SKM-1 (cell line): ENCODE results near the gene ATP8B3.

Experiments
- DNase-seq: peaks from one replicate; lab custom pipeline; 2025; ENCODE audit not compliant: unreplicated experiment; lab: John Stamatoyannopoulos, UW

ATP8B3 gene

DNA sequence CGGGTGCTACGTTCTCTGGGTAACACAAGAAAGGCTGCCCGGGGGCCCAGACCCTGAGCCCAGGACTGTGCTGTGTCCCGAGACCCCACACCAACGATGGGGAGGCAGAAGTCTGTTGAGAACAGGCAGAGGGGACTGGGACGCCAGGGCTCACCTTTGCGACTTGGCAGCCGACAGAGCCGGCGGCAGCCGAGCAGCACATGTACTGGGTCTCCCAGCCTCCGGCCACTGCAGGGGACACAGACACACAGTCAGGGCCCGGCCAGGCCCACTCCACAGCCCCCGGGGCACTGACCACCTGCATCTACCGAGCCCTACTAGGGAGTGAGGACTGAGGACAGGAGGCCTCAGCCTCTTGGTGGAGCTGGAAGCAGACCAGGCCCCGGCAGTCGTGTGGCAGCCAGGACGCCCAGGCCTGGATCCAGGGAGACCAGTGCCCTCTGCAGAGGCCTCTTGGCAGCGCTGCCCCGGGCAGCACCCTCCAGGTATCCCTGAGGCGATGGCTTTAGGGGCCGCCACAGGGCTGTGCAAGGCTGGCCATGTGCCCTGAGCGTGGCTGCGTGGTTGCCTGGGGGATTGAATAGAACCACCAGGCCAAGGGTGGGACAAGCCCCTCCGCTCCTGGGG lies 5.6 kb upstream of the ATP8B3 start:
- DNase-seq, result no peak

DNA sequence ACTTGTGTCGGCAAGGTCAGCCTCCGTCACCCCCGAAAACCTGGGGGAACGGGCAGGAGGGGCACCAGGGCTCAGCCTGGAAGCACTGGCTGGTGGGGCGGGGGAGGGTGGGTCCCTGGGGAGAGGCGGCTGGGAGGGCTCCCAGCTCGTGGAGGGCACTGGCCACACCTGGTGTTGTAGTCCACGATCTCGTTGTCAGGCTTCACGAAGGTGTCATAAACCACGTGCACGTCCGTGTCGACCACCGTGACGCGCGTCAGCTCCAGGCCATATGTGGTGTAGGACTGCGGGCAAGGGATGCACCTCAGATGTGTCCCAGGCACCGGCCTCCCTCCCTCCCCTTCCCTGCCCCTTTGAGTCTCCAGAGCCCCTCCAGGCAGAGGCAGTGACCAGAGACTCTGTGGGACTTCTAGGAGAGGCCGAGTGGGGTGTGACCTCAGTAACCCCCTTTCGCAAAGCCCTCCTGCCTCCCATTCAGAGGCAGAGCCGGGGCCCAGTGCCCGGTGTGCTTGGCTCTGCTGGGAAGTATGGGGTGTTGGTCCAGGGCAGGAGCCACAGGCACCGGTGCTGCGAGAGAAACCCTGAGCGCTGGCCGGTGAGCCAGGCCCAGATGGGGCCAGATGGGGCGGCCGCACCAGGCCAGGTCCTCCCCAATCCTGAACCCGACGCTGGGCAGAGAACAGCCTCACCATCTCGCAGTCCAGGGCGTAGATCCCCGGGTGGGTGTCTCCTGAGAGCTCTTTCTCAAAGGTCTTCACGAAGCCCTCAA lies 4.6 kb upstream of the ATP8B3 start:
- no peak for DNase-seq

DNA sequence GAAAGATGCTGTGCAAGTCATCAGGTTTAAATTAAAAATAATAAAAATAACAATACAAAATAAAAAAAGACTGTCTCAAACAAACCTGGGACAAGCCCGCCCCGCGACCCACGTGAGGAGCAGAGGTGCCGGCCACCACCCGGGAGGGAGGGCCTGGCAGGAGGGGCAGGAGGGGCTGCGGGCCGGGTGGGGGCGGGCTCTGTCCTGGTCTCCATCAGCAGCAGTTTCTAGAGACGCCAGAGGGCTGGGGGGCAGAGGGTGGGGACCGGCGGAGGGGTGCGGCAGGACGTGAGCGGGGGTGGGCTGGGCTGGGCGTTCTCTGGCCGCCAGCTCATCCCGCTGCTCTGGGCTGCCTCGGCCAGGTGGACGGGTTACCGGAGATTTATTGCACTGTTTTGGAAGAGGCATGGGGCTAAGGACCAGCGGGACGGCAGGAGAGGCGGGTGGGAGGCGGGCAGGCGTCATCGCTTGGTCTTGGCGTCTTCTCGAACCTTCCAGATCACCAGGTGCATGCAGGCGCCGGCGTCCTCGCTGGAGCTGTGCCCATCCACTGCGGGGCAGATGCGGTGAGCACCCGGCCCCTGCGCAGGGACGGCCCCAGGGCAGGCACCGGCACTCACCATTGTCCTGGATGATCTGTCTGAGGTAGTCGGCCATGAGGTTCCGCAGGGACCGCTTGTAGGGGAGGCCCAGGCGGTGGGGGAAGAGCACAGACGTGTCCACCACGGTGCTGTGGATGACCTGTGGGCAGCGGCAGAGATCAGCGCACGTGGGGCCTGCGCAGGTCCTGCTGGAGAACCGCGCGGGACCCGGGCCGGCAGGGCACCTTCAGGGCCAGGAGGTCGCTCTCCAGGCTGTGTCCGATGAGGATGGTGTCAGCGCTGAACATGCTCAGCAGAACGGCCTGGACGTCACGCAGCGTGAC lies 3.8 kb upstream of the ATP8B3 start:
- no peak for DNase-seq

DNA sequence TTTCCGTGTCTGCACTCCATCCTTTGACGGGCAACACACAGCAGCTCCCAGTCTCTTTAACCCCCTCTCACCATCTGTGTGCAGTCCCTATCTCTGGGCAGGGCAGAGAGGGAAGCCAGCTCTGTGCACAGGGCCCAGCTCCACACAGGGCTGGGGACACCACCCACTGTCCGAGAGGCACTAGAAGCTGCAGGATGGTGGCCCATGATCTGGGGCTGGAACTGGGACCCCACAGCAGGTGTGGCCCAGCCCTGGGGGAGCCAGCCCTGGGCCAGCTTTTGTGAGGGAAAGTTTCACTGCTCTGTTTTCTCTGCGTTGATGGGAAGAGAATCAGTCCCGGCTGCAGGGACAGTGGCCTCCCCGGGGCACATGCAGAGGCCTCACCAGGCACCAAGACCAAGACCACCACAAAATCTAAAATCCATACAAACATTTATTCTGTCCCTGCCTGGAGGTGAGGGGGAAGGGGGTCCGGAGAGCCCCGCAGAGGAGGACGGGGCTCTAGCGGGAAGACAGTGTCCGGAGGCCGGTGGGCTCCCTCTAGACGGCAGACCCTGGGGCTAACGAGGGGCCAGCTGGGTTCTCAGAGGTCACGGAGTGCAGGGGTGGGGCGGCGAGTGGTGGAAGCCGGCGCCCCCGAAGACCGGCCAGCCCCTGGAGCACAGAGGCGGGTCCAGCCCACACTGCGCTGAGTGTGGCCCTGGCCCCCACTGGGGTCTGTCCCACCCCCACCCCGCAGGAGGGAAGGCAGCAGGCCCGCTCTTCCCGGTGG lies 2.9 kb upstream of the ATP8B3 start:
- no peak for DNase-seq

DNA sequence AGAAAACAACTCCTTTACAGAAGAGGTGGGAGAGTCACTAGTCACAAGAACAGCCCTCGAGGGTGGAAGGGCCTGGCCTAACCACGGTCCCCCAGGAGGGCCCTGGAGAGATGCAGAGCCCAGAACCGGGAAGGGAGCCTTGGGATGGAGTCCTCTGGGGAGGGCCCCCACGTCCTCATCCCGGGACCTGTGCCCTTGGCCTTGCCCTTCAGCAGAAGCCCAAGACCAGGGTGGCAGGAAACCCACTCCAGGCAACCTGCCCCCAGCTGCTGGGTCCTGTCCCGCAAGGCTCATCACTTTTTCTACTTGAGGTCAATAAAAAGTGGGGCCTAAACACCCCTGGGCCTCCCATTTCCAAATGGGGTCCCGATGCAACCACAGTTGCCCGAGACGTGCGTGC lies 2.3 kb upstream of the ATP8B3 start:
- no peak for DNase-seq

DNA sequence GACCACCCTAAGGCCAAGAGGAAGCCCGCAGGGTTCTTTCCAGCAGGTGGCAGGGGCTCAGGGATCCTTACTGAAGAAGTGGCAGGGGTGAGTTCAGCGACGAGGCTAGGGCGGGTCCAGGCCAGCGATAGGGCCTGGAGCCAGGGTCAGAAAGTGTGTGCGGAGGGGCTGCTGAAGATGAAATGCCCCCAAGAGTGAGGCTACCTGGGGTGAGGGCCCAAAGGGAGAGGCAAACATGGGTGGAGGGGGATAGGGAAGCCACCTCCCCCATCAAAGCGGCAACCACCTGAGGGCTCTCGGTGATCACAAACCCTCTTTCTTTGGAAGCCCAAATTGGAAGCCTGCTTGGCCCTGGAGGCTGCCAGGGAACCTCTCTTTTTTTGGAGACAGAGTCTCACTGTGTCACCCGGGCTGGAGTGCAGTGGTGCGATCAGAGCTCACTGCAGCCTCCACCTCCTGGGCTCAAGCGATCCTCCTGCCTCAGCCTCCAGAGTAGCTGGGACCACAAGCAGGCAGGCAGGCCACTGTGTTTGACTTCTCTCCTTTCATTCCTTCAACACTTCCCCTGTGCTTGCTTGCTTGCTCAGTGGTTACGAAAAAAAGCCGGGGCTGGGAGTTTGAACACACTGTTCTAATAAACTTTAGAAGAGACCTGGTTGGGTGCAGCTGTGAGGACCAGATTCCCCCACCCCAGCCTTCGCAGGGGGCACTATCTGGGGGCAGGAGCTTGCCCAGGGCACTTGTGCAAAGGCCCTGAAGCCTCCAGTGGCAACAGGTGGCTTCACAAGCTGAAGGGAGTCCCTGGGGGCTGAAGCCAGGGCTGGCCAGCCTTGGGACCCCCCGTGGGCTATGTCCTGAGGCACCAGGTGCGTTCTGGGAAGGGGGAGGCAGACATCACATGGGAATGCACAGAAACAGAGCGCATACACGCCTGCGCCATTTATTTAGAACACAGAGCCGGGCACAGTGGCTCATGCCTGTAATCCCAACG lies 1.4 kb upstream of the ATP8B3 start:
- no peak for DNase-seq

DNA sequence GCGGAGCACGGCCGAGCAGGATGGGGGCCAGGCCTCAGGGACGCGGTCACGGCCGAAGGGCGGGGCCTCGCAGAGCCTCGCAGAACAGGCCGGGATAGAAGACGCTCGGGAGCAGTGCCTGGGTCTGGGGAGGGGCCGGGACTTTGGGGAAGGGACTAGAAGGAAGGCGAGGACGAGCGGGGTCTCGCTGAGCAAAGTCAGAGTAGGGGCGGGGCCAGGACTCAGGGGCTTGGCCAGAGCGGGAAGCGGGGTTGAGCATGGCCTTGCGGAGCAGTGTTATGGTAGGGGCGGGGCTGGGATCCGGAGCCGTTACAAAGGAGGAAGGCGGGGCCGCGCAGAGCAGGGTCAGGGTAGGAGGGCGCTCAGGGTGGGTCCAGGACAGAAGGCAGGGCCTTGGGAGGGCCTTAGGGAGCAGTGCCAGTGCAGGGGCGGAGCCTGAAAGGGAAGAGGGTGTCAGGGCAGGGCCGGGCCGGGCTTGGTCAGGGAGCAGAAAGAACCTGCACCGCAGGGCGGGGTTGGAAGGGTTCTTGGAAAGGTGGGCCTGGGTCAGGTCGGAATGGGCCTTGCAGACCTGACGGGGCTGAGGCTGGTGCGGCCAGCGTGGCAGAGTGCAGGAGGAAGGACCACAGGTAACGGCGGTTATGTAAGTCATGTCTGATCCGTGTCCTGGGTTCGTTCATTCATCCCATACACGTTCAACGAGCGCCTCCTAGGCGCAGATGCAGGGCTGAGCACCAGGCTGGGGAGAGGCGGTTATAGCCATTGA lies 533 bp upstream of the ATP8B3 start:
- peak; percentile 91 for DNase-seq

DNA sequence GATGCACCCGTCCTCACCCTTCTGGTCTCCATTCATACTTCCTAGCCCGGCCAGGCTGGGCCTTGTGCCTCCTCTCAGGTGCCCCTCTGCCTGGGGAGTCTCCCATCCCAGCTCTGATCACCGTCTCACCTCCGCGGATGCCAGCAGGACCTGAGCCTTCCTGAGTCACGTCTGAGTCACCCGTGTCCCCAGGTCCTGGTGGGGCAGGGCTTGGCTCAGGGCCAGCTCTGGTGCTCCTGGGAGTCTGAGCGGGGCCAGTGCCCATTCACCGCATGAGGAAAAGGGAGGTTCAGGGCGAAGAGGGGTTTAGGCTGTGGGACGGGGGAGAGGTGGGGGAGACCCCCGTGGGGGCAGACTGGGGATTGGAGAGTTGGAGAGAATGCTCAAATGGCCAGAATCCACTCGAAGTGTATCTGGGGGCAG lies 593 bp downstream of the ATP8B3 start:
- no peak for DNase-seq

DNA sequence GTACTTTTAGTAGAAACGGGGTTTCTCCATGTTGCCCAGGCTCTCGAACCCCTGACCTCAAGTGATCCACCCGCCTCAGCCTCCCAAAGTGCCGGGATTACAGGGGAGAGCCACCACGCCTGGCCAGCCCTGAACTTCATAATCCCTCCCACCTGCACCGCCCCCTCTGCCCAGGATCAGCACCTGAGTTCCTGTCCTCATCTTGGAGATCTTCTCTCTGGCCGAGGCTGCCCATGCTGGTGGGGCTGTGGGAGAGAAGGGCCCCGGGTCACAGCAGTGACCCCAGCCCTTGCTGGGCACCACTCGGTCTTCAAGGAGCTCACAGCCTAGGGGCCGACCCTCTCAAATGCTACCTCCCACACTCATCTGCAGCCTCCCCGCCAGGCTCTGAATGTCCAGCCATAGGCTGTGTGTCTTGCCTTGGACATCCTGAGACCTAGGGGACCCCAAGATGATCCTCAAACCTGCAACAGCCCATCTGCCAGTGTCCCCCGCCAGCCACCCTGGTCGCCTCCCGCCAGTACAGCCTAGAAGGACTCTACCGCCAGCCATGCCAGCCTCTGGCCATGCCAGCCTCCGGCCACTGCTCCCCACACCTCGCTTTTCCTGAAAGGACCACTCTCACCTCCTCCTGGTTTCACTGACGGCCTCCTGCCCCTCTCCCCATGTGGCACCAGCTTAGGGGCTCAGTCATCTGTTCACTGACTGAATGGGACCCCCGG lies 1.5 kb downstream of the ATP8B3 start:
- DNase-seq, result no peak

DNA sequence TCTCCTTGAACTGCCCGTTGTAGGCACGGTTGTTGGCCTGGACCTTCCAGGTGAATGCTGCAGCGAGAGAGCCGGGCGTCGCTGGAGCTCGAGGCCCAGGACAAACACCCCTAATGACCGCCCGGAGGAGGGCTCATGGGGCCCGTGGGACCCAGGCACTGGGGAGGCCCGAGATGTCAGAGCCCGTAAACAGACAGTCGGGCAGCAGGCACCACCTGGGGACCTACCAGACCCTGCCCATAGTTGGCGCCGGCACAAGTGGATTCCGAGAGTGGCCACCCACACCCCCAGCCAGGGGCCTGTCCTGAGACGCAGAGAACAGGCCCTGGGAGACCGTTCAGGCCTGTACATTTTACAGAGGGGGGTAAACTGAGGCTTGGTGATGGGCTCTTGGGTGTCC lies 2.4 kb downstream of the ATP8B3 start:
- no peak for DNase-seq

DNA sequence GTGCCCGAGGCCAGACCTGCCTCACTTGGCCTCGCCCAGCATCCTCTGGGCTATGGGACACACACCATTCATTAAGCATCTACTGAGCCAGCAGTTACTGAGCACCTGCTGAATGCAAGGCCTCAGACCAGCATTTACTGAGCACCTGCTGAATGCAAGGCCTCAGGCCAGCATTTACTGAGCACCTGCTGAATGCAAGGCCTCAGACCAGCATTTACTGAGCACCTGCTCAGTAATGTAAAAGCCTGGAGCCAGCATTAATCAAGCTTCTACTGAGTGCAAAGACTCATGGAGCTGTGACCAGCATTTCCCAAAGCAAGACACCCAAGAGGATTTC lies 3.7 kb downstream of the ATP8B3 start:
- DNase-seq, result no peak

DNA sequence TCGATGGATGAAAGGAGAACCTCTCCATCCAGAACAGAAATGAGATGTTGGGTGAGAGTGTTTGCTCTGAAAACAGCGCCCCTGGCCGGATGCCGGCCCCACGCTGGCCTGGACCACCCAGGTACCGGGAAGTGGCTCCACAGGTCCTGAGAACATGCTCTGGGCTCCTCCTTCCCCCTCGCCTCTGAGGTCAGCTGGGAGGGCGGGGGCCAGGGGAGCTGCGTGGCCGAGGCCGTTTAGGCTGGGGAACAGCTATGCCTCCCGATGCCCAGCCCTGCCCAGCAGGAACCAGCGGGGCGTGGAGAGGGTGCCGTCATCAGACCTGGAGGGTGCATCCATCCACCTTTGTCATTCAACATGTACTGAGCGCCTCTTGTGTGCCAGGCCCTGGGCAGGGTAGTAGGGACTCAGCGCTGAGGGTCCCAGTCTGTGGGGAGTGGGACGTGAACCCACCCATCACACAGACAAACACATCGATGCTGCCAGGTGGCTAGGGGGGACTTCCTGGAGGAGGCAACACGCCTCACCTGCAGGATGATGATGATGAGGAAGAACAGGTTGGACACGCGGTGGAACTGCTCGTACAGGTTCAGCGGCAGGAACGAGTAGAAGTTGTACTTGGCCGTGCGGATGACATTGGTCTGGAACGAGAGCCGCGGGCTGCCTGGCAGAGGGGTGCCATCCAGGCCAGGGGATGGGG lies 4.2 kb downstream of the ATP8B3 start:
- DNase-seq, result no peak

DNA sequence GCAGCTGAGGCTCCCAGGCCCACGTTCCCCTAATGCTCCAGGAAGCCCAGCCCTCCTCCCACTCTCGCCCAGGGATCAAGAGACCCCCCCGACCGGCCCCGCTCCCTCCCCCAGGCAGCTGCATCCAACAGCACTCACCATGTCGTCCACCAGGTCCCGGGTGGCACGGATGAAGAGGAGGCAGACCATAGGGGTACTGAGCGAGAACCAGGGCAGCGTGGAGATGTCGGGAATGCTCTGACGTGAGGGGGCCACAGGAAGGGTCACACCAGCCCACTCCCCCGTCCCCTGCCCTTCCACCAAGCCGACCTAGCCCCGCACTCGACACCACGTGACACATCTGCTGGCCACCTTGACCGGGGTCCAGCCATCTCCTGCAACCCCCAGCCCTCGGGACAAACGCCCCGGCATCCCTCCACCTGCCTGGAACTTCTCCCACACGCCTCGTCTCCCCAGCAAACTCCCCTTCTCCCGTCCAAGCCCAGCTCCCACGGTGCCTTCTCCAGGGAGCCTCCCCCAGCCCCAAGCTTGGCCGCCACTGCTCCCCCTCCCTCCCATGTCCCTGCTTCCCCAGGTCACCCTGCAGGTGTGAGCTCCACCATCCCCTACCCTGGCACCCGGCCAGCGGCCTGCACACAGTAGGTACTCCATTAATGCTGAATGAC lies 4.9 kb downstream of the ATP8B3 start:
- no peak for DNase-seq

DNA sequence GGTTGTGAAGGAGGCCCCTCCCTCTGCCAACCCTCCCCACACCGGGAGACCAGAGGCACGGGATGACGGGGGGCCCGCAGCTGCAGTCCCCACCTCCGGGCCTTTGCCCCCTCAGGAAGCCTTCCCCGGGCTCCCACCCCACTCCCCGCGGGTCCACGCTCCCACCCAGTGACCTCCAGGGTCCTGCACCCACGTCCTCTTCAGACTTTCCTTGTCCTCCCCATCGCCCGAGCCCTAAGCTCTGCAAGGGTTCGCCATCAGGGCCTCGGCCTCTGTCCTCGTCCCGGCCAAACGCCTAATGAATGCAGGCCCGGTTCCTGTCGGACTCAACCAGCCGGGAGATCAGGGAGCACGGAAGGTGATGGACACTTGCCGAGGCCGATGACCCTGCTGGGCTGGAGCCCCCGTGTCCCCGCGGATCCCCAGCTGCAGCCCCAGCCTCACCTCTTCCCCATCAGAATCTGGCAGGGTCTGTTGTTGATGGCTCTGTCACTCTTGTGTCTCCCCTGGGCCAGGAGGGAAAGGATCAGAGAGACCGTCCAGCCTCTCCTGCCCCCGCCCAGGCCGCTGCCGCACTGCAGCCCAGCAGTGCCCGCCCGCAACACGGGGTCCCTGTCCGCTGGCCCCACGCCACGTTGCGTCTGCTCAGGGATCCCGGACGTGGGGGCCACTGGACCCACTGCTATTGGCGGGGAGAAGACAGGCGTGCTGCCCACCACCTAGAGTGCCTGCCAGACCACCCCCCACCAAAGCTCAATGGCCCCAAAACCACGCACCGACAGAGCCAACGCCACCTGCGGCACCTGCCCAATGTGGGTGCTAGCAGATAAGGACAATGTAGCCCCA lies 5.7 kb downstream of the ATP8B3 start:
- DNase-seq, result no peak

DNA sequence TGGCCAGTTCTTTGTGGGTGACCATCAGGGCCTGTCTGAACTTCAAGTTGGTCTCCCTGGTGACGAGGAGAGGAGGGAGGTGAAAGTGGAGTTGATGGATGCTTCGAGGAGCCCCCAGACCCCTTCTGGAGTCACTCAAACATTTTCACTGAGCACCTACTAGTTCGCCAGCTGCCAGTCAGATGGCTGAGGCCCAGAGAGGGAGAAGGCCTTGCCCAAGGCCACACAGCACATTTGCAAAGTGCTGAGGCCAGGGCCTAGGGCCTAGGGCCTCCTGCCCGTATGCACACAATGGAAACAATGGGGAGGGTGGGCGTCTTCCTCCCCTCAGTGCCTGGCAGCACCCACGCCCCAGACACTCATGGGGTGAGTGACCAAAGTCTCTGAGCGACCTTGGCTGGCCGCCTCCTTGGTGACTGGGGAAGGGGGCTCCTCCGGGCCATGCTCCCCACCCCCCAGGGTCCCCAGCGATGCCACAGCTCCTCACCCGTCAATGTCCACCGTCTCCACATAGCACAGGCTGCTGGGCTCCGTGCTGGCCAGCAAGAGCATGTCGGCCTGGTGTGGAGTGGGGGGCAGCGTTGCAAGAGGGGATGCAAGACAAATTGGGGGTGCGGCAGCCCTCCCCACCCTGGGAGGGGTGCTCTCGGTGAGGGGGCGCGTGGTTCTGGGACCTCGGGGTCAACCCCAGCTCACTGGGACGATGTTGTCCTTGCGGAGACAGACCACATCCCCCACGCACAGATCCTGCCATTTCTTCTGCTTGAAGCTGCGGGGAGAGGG lies 6.5 kb downstream of the ATP8B3 start:
- no peak for DNase-seq

DNA sequence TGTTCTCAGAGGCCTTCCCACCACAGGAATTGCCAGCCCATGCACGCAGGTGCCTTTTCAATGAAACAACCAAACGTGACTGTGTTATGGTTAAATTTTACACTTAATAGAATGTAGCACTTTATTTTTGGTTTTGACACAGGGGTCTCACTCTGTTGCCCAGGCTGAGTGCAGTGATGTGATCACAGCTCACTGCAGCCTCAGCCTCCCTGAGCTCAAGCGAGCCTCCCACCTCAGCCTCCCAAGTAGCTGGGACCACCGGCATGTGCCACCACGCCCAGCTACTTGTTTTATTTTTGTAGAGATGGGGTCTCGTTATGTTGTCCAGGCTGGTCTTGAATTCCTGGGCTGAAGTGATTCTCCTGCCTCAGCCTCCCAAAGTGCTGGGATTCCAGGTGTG lies 7.2 kb downstream of the ATP8B3 start:
- no peak for DNase-seq
